IMR-90 (cell line): ENCODE measurements around the gene ABL1. TPM values are rescaled to one million over a fixed set of nuclear protein-coding genes. Genes with fewer than 3 reads are reported as not detected.

Source experiments
- ATAC-seq: fragments of 200-7000 bp; cut with Tn5 transposase; 2 replicates; pipeline ENCODE4 v1.9.1; 2020; ENCODE audit warnings: low read depth, mild to moderate bottlenecking, moderate library complexity
- BruUV-seq: library from RNA; stranded (reverse); fragments of 400-500 nt; replicated peaks from 2 replicates; lab custom pipeline; 2021; lab: Mats Ljungman, UMichigan
- CTCF ChIA-PET: fragments of 300-600 bp; formaldehyde crosslinking; extraction: SDS; loops from one replicate; lab custom pipeline; 2021; ENCODE audit warnings: antibody characterized with exemption; lab: Yijun Ruan, JAX
- POLR2A ChIA-PET: fragments of 300-600 bp; sonication (Branson Sonifier 250); formaldehyde crosslinking; loops from one replicate; lab custom pipeline; 2022; ENCODE audit warnings: antibody characterized with exemption; ENCODE audit not compliant: unreplicated experiment; lab: Charles Lee
- DNase-seq: peaks from one replicate; pipeline ENCODE4 v3.0.0; 2013
- H2AFZ ChIP-seq: replicated peaks from 2 replicates; pipeline ENCODE3; 2013; ENCODE audit warnings: low read length, mild to moderate bottlenecking; ENCODE audit not compliant: poor library complexity
- H2AK5ac ChIP-seq: 2 replicates; pipeline ENCODE4 v1.6.1; 2013; ENCODE audit warnings: low read depth, low read length, inconsistent platforms
- H2AK9ac ChIP-seq: replicated peaks from 2 replicates; pipeline ENCODE3; 2013; ENCODE audit warnings: mild to moderate bottlenecking, low read depth, low read length, moderate library complexity; ENCODE audit not compliant: poor library complexity
- H2BK120ac ChIP-seq: 2 replicates; pipeline ENCODE4 v1.6.1; 2013; ENCODE audit warnings: low read depth, low read length, inconsistent platforms
- H2BK15ac ChIP-seq: 3 replicates; pipeline ENCODE4 v1.6.1; 2013; ENCODE audit warnings: low read depth, low read length, inconsistent platforms
- H2BK20ac ChIP-seq: 2 replicates; pipeline ENCODE4 v1.6.1; 2013; ENCODE audit warnings: low read depth, mild to moderate bottlenecking, inconsistent platforms, low read length, moderate library complexity
- H2BK5ac ChIP-seq: 2 replicates; pipeline ENCODE4 v1.6.1; 2013; ENCODE audit warnings: mild to moderate bottlenecking, low read depth, low read length, inconsistent platforms; ENCODE audit not compliant: poor library complexity, severe bottlenecking
- H3K14ac ChIP-seq: replicated peaks from 2 replicates; pipeline ENCODE4 v1.6.1; 2013; ENCODE audit warnings: low read depth, low read length, inconsistent platforms
- H3K18ac ChIP-seq: 2 replicates; pipeline ENCODE4 v1.6.1; 2013; ENCODE audit warnings: low read depth, low read length, control low read depth
- H3K23ac ChIP-seq: 2 replicates; pipeline ENCODE4 v1.6.1; 2013; ENCODE audit warnings: low read depth, low read length, inconsistent platforms
- H3K27ac ChIP-seq: 2 replicates; pipeline ENCODE4 v1.5.1; 2013; ENCODE audit warnings: mild to moderate bottlenecking, control low read depth, low read length; ENCODE audit not compliant: insufficient read depth
- H3K27me3 ChIP-seq: 2 replicates; pipeline ENCODE4 v1.6.1; 2013; ENCODE audit warnings: low read length; ENCODE audit not compliant: control insufficient read depth, insufficient read depth
- H3K36me3 ChIP-seq: 2 replicates; pipeline ENCODE4 v1.6.1; 2013; ENCODE audit warnings: low read length, mixed read lengths; ENCODE audit not compliant: control insufficient read depth, insufficient read depth
- H3K4ac ChIP-seq: 2 replicates; pipeline ENCODE4 v1.6.1; 2013; ENCODE audit warnings: low read depth, low read length, inconsistent platforms
- H3K4me1 ChIP-seq: 2 replicates; pipeline ENCODE4 v1.6.1; 2013; ENCODE audit warnings: low read length, mixed read lengths; ENCODE audit not compliant: control insufficient read depth, insufficient read depth
- H3K4me2 ChIP-seq: 2 replicates; pipeline ENCODE4 v1.6.1; 2013; ENCODE audit warnings: low read depth, mild to moderate bottlenecking, control low read depth, low read length, moderate library complexity
- H3K4me3 ChIP-seq: 2 replicates; pipeline ENCODE4 v1.5.1; 2013; ENCODE audit warnings: low read depth, mild to moderate bottlenecking, control low read depth, low read length, moderate library complexity; ENCODE audit not compliant: insufficient read depth
- H3K56ac ChIP-seq: 2 replicates; pipeline ENCODE4 v1.6.1; 2013; ENCODE audit warnings: low read length, inconsistent platforms; ENCODE audit not compliant: insufficient read depth; ENCODE audit errors: extremely low read depth
- H3K79me1 ChIP-seq, 2 experiments: 2 replicates each; pipeline ENCODE4 v1.6.1; 2013; ENCODE audit warnings: low read length in 2 of 2, inconsistent platforms in 1 of 2, low read depth in 1 of 2
- H3K9ac ChIP-seq: 2 replicates; pipeline ENCODE4 v1.6.1; 2013; ENCODE audit warnings: low read depth, low read length, control low read depth
- H3K9me1 ChIP-seq: 2 replicates; pipeline ENCODE4 v1.6.1; 2013; ENCODE audit warnings: low read length, inconsistent platforms; ENCODE audit not compliant: insufficient read depth
- H3K9me3 ChIP-seq: 2 replicates; pipeline ENCODE4 v1.6.1; 2013; ENCODE audit warnings: low read length; ENCODE audit not compliant: control insufficient read depth, insufficient read depth
- H4K20me1 ChIP-seq: 2 replicates; pipeline ENCODE4 v1.6.1; 2013; ENCODE audit warnings: low read length, inconsistent platforms; ENCODE audit not compliant: insufficient read depth
- H4K5ac ChIP-seq: 2 replicates; pipeline ENCODE4 v1.6.1; 2013; ENCODE audit warnings: mild to moderate bottlenecking, low read depth, low read length, control low read depth
- H4K8ac ChIP-seq, 2 experiments: 2 replicates each; pipeline ENCODE4 v1.6.1; 2013; ENCODE audit warnings: low read depth in 2 of 2, low read length in 2 of 2, control low read depth in 1 of 2, inconsistent platforms in 1 of 2
- H4K91ac ChIP-seq: 2 replicates; pipeline ENCODE4 v1.6.1; 2013; ENCODE audit warnings: low read depth, low read length, inconsistent platforms; ENCODE audit not compliant: insufficient read depth
- BHLHE40 ChIP-seq: fragments of 150-350 bp; IDR thresholded peaks from 2 replicates; pipeline ENCODE4 v1.6.1; 2016; ENCODE audit warnings: mild to moderate bottlenecking, low read depth, low read length
- CEBPB ChIP-seq: IDR thresholded peaks from 2 replicates; pipeline ENCODE4 v1.6.1; 2012; ENCODE audit warnings: low read depth, low read length, improper control_type of control experiment
- CHD1 ChIP-seq: IDR thresholded peaks from 2 replicates; pipeline ENCODE4 v1.6.1; 2012; ENCODE audit warnings: low read depth, low read length, improper control_type of control experiment
- CTCF ChIP-seq: conservative IDR thresholded peaks from 2 replicates; pipeline ENCODE4 v1.5.1; 2012; ENCODE audit warnings: mild to moderate bottlenecking, low read depth, low read length, improper control_type of control experiment
- FOS ChIP-seq: fragments of 150-350 bp; IDR thresholded peaks from 2 replicates; pipeline ENCODE4 v1.6.1; 2016; ENCODE audit warnings: low read depth, low read length
- MAFK ChIP-seq: IDR thresholded peaks from 2 replicates; pipeline ENCODE4 v1.6.1; 2012; ENCODE audit warnings: low read depth, low read length, improper control_type of control experiment
- MAZ ChIP-seq: IDR thresholded peaks from 2 replicates; pipeline ENCODE4 v1.6.1; 2012; ENCODE audit warnings: low read depth, mild to moderate bottlenecking, low read length, improper control_type of control experiment, moderate library complexity, borderline replicate concordance
- MXI1 ChIP-seq: IDR thresholded peaks from 2 replicates; pipeline ENCODE4 v1.6.1; 2012; ENCODE audit warnings: low read depth, mild to moderate bottlenecking, low read length, moderate library complexity, borderline replicate concordance
- NFE2L2 ChIP-seq: fragments of 150-350 bp; IDR thresholded peaks from 2 replicates; pipeline ENCODE4 v1.6.1; 2016; ENCODE audit warnings: low read depth, mild to moderate bottlenecking, low read length
- POLR2A ChIP-seq: IDR thresholded peaks from 2 replicates; pipeline ENCODE4 v1.6.1; 2012; ENCODE audit warnings: mild to moderate bottlenecking, low read depth, low read length
- RAD21 ChIP-seq: IDR thresholded peaks from 2 replicates; pipeline ENCODE4 v1.6.1; 2012; ENCODE audit warnings: low read length, improper control_type of control experiment
- RCOR1 ChIP-seq: IDR thresholded peaks from 2 replicates; pipeline ENCODE4 v1.6.1; 2012; ENCODE audit warnings: mild to moderate bottlenecking, low read length, improper control_type of control experiment; ENCODE audit not compliant: insufficient replicate concordance
- RFX5 ChIP-seq: IDR thresholded peaks from 2 replicates; pipeline ENCODE4 v1.8.0; 2012; ENCODE audit warnings: low read depth, mild to moderate bottlenecking, low read length, moderate library complexity
- SMC3 ChIP-seq: fragments of 150-350 bp; IDR thresholded peaks from 2 replicates; pipeline ENCODE4 v1.6.1; 2016; ENCODE audit warnings: low read depth, mild to moderate bottlenecking, antibody characterized with exemption, low read length, moderate library complexity
- USF2 ChIP-seq: fragments of 150-350 bp; IDR thresholded peaks from 2 replicates; pipeline ENCODE4 v1.6.1; 2017; ENCODE audit warnings: mild to moderate bottlenecking, antibody characterized with exemption, low read length, low read depth
- WGBS, 2 experiments: methylation state at CpG; one replicate each; pipeline versions ENCODE4 v1.1.5 to v1.1.7; 2013; ENCODE audit warnings: missing lambda C conversion rate in 2 of 2; ENCODE audit not compliant: insufficient read length in 1 of 2; ENCODE audit errors: extremely low coverage in 2 of 2; 5-methylcytosine and 5-hydroxymethylcytosine counted together
- dilution Hi-C: fragments of 300-500 bp; cut with HindIII; formaldehyde crosslinking; loops from one replicate; pipeline ENCODE4 v1.14.3; 2018; ENCODE audit warnings: low sequenced_read_pairs; ENCODE audit not compliant: unreplicated experiment
- in situ Hi-C: fragments of 300-500 bp; cut with MboI; formaldehyde crosslinking; loops from 3 replicates; pipeline ENCODE4 v1.14.3; 2019; ENCODE audit warnings: low sequenced_read_pairs, inconsistent platforms, mixed read lengths
- intact Hi-C: fragments of 100-400 bp; cut with micrococcal nuclease; formaldehyde crosslinking; loops from 2 replicates; pipeline ENCODE4 v1.10.0; 2022
- polyA plus RNA-seq, 3 experiments: library from polyadenylated mRNA; depleted of rRNA; stranded (reverse); fragments of >200 nt; gene quantifications; 2 replicates each; pipeline ENCODE4 v1.2.3, GENCODE V29; 2012; ENCODE audit warnings: low replicate concordance in 1 of 3
- total RNA-seq: library from RNA; depleted of rRNA; stranded (reverse); fragments of >200 nt; gene quantifications from 2 replicates; pipeline ENCODE4 v1.2.3, GENCODE V29; 2012
- TF ChIP-seq, protein P1 (sequence below): fragments of 150-350 bp; IDR thresholded peaks from 2 replicates; pipeline ENCODE4 v1.6.1; 2016; ENCODE audit warnings: low read depth, mild to moderate bottlenecking, low read length, moderate library complexity, borderline replicate concordance

The ABL1 gene
- total and polyA plus RNA-seq, 2 of the 4 experiments (the other 2 are of a cell fraction) = 33.7 to 49.1 TPM

- Histone ChIP-seq H3K4ac (no peak overlapping the region), H3K9ac (no peak overlapping the region), H3K23ac (0 out of 2 replicates have a peak overlapping the region, but pooled peaks have one; percentile 15), H4K5ac (no peak overlapping the region), H2BK15ac (no peak overlapping the region), H2BK5ac (no peak overlapping the region), H3K27me3 (no peaks in the 10 kb centered on the region), H3K4me1 (peaks cover 32% of the 10 kb centered on the region), H2AK9ac (no peak overlapping the region), H3K56ac (no peak overlapping the region), H3K18ac (no peak overlapping the region), H2AFZ (no peak overlapping the region), H3K14ac (no peak overlapping the region; the same call in 1 of the 2 replicates), H3K79me1 (peaks cover 16 to 79% of the 10 kb centered on the region in 2 experiments), H2BK120ac (no peak overlapping the region), H3K4me3 (no peak overlapping the region), H3K4me2 (no peak overlapping the region), H2AK5ac (no peak overlapping the region), H3K9me3 (no peaks in the 10 kb centered on the region), H4K91ac (no peak overlapping the region), H2BK20ac (no peak overlapping the region), H4K8ac (no peak overlapping the region), H4K20me1 (peaks cover 55% of the 10 kb centered on the region), H3K36me3 (peaks cover 46% of the 10 kb centered on the region), H3K9me1 (peaks cover 21% of the 10 kb centered on the region), H3K27ac (no peak overlapping the region)
- dilution Hi-C loops = no loop called here
- no peak for TF ChIP-seq RAD21
- TF ChIP-seq FOS = no peak
- TF ChIP-seq NFE2L2 = no peak
- no peak for TF ChIP-seq MAZ
- no peak for TF ChIP-seq MXI1
- TF ChIP-seq CTCF = no peak
- no peak for TF ChIP-seq BHLHE40
- no peak for TF ChIP-seq MAFK
- TF ChIP-seq, protein P1, sequence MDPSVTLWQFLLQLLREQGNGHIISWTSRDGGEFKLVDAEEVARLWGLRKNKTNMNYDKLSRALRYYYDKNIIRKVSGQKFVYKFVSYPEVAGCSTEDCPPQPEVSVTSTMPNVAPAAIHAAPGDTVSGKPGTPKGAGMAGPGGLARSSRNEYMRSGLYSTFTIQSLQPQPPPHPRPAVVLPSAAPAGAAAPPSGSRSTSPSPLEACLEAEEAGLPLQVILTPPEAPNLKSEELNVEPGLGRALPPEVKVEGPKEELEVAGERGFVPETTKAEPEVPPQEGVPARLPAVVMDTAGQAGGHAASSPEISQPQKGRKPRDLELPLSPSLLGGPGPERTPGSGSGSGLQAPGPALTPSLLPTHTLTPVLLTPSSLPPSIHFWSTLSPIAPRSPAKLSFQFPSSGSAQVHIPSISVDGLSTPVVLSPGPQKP = no peak
- TF ChIP-seq RCOR1 = no peak
- no peak for TF ChIP-seq POLR2A
- no peak for TF ChIP-seq USF2
- TF ChIP-seq CEBPB = no peak
- TF ChIP-seq RFX5 = no peak
- TF ChIP-seq SMC3 = no peak
- no peak for TF ChIP-seq CHD1
- intact Hi-C loops = no loop called here
- no TSS peak for BruUV-seq
- ChIA-PET POLR2A (no interaction called here), CTCF (no interaction called here)
- in situ Hi-C loops = loop anchor here (5.0 kb wide), 1 partner anchor 79 kb away; no protein-coding TSS in a partner anchor
- no CpG with 5 or more reads among the region's 8 CpGs for WGBS, 2 experiments
- ATAC-seq = no peak
- DNase-seq = no peak
These were observed 21.4 kb downstream of the ABL1 start for GRCh38 chr9:130856474-130856873.
